ENCODE measurements around the gene GSTK1. TPM values are rescaled to one million over a fixed set of nuclear protein-coding genes. Genes with fewer than 3 reads are reported as not detected.
A peak's percentile ranks its signal among the peaks of the same experiment; 100 is the strongest.

The GSTK1 gene
- total and polyA plus RNA-seq, 2 of the 8 experiments (the other 6 are each of a cell fraction or from before 2014, with no cell fraction given): 25.5 to 32.5 TPM

- TF ChIP-seq NANOG (IDR thresholded peaks at IDR 0.05; ENCODE audit: insufficient read depth, low read depth, low read length, poor library complexity, severe bottlenecking): no peak
- TF ChIP-seq POU5F1 (IDR thresholded peaks at IDR 0.05; ENCODE audit: low read depth, low read length): no peak
- TF ChIP-seq CBX8 (IDR thresholded peaks at IDR 0.05; ENCODE audit: borderline replicate concordance, low read depth, low read length): no peak
- no peak for TF ChIP-seq EZH2 (IDR thresholded peaks at IDR 0.05; ENCODE audit: low read depth, low read length, severe bottlenecking)
- no peak for TF ChIP-seq BACH1 (IDR thresholded peaks at IDR 0.05; ENCODE audit: low read length)
- peak in 1 of 2 experiments; percentile 58; a peak in 1 of 4 replicates for TF ChIP-seq HDAC2 (IDR thresholded peaks at IDR 0.05; ENCODE audit: borderline replicate concordance in 1 of 2, low read depth in 2 of 2, low read length in 2 of 2)
- no peak for TF ChIP-seq YY1 (IDR thresholded peaks at IDR 0.05; ENCODE audit: low read depth, low read length)
- TF ChIP-seq, protein P1, sequence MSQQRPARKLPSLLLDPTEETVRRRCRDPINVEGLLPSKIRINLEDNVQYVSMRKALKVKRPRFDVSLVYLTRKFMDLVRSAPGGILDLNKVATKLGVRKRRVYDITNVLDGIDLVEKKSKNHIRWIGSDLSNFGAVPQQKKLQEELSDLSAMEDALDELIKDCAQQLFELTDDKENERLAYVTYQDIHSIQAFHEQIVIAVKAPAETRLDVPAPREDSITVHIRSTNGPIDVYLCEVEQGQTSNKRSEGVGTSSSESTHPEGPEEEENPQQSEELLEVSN (IDR thresholded peaks at IDR 0.05): 0 out of 2 replicates have a peak, but pooled peaks have one; percentile 22
- peak; percentile 8; the same call in 1 of the 2 replicates for TF ChIP-seq NRF1 (IDR thresholded peaks at IDR 0.05; ENCODE audit: low read depth, low read length)
- TF ChIP-seq POLR2A (IDR thresholded peaks at IDR 0.05; ENCODE audit: control extremely low read depth in 1 of 2, low read depth in 2 of 2, low read length in 2 of 2): peak in 1 of 2 experiments; percentile 59; a peak in 2 of 3 replicates
- no peak for TF ChIP-seq RAD21 (IDR thresholded peaks at IDR 0.05 in 1 of 2, conservative IDR thresholded peaks at IDR 0.05 in 1 of 2; ENCODE audit: low read depth in 2 of 2, low read length in 2 of 2)
- no peak for TF ChIP-seq RNF2 (IDR thresholded peaks at IDR 0.05; ENCODE audit: borderline replicate concordance, low read depth, low read length, missing control alignments, poor library complexity, severe bottlenecking)
- TF ChIP-seq SP4 (IDR thresholded peaks at IDR 0.05; ENCODE audit: low read length): no peak
- TF ChIP-seq CREB1 (IDR thresholded peaks at IDR 0.05): peak; percentile 68
- peak; percentile 50 for TF ChIP-seq RBBP5 (IDR thresholded peaks at IDR 0.05; ENCODE audit: borderline replicate concordance, low read depth, low read length)
- TF ChIP-seq KDM4A (IDR thresholded peaks at IDR 0.05; ENCODE audit: low read depth, low read length, severe bottlenecking): peak; percentile 87
- TF ChIP-seq CTCF (IDR thresholded peaks at IDR 0.05; ENCODE audit: control extremely low read depth in 1 of 3, insufficient read depth in 1 of 3, low read depth in 1 of 3, low read length in 3 of 3): no peak
Measured at GRCh38 chr7:143263266-143264195, at the start of gene GSTK1 (continued).
